Esophagus squamous epithelium (tissue), 4 donors: ENCODE data around the gene ABCB11.

Experiments used
- POLR2A ChIP-seq, 4 donors: fragments of 450-650 bp; IDR thresholded peaks; one replicate each; pipeline ENCODE4 v1.6.1; 2017; ENCODE audit warnings: antibody characterized with exemption in 4 of 4, mild to moderate bottlenecking in 4 of 4, moderate library complexity in 3 of 4
- TF ChIP-seq, protein P1 (sequence below), 6 experiments: fragments of 450-650 bp in 4 of 6; fragments of 200-600 bp in 2 of 6; sonication (generic) in 2 of 6; IDR thresholded peaks; one replicate each; pipeline ENCODE4 v1.5.1; 2016 to 2019; ENCODE audit warnings: antibody characterized with exemption in 6 of 6, mild to moderate bottlenecking in 4 of 6, moderate library complexity in 4 of 6

DNA sequence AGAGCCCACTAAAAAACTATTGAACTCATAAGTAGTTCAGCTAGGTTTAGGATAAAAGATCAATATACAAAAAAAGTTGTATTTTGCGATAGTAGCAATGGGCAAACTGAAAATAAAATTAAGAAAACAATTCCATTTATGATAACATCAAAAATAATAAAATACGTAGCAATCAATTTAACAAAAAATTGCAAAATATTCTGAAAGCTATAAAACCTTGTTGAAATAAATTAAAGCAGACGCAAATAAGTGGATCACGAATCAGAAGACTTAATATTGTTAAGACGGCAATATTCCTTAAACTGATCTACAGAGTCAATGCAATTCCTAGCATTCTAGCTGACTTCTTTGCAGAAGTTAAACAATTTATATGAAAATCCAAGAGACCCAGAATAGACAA is 24.5 kb downstream of the ABCB11 start:
- TF ChIP-seq, protein P1, sequence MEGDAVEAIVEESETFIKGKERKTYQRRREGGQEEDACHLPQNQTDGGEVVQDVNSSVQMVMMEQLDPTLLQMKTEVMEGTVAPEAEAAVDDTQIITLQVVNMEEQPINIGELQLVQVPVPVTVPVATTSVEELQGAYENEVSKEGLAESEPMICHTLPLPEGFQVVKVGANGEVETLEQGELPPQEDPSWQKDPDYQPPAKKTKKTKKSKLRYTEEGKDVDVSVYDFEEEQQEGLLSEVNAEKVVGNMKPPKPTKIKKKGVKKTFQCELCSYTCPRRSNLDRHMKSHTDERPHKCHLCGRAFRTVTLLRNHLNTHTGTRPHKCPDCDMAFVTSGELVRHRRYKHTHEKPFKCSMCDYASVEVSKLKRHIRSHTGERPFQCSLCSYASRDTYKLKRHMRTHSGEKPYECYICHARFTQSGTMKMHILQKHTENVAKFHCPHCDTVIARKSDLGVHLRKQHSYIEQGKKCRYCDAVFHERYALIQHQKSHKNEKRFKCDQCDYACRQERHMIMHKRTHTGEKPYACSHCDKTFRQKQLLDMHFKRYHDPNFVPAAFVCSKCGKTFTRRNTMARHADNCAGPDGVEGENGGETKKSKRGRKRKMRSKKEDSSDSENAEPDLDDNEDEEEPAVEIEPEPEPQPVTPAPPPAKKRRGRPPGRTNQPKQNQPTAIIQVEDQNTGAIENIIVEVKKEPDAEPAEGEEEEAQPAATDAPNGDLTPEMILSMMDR (IDR thresholded peaks at IDR 0.05): no peak
- TF ChIP-seq POLR2A (IDR thresholded peaks at IDR 0.05): no peak
